ENCODE measurements around the gene SLC2A14.
"Not testable (repeated sequence)": the region's sequence is repeated elsewhere in the genome, so short reads cannot be mapped to it uniquely, and the experiment has no call there.

DNA sequence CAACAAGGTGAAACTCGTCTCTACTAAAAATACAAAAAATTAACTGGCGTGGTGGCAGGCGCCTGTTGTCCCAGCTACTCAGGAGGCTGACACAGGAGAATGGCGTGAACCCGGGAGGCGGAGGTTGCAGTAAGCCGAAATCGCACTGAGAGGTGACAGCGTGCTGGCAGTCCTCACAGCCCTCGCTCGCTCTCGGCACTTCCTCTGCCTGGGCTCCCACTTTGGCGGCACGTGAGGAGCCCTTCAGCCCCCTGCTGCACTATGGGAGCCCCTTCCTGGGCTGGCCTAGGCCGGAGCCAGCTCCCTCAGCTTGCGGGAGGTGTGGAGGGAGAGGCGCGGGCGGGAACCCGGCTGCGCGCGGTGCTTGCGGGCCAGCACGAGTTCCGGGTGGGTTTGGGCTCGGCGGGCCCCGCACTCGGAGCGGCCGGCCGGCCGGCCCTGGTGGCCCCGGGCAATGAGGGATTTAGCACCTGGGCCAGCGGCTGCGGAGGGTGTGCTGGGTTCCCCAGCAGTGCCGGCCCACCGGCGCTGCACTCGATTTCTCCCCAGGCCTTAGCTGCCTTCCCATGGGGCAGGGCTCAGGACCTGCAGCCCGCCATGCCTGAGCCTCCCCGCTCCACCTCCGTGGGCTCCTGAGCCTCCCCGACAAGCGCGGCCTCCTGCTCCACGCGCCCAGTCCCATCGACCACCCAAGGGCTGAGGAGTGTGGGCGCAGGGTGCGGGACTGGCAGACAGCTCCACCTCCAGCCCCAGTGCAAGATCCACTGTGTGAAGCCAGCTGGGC, 8.4 kb upstream of the SLC2A14 start:
- TF ChIP-seq EZH2 (IDR thresholded peaks at IDR 0.05; ENCODE audit: insufficient read depth, poor library complexity, severe bottlenecking); EZH2phosphoT487 (IDR thresholded peaks at IDR 0.05; ENCODE audit: insufficient read depth, low read depth): not testable (repeated sequence)

Data from GM23248 (cell line).